GM12875 (cell line): ENCODE measurements around the gene PODXL2.

Source experiments
- H3K4me3 ChIP-seq: one replicate; pipeline ENCODE4 v1.5.1; 2011; ENCODE audit warnings: low read depth, low read length, control low read depth
- CTCF ChIP-seq: IDR thresholded peaks from 2 replicates; pipeline ENCODE4 v1.5.1; 2011; ENCODE audit warnings: low read depth, mild to moderate bottlenecking, control low read depth, inconsistent platforms, low read length, moderate library complexity, borderline replicate concordance; ENCODE audit not compliant: insufficient read depth

The PODXL2 gene

GRCh38 chr3:127718916-127719290 is 89.9 kb downstream of the PODXL2 start:
- TF ChIP-seq CTCF, result no peak

GRCh38 chr3:127719369-127719768 is 90.4 kb downstream of the PODXL2 start:
- TF ChIP-seq CTCF, result no peak
- H3K4me3 ChIP-seq, result no peak overlapping the region

More at GRCh38 chr3:127718916-127719290, 89.9 kb downstream of the PODXL2 start:
- no peak overlapping the region for H3K4me3 ChIP-seq

GRCh38 chr3:127720161-127720823 is 91.3 kb downstream of the PODXL2 start:
- TF ChIP-seq CTCF, result no peak
- no peak overlapping the region for H3K4me3 ChIP-seq

GRCh38 chr3:127720985-127721935 is 92.3 kb downstream of the PODXL2 start:
- TF ChIP-seq CTCF, result no peak
- no peak overlapping the region for H3K4me3 ChIP-seq

GRCh38 chr3:127722091-127722784 is 93.3 kb downstream of the PODXL2 start:
- H3K4me3 ChIP-seq, result no peak overlapping the region
- TF ChIP-seq CTCF, result no peak
